ENCODE measurements around the gene KIF21A.

Gene KIF21A

DNA sequence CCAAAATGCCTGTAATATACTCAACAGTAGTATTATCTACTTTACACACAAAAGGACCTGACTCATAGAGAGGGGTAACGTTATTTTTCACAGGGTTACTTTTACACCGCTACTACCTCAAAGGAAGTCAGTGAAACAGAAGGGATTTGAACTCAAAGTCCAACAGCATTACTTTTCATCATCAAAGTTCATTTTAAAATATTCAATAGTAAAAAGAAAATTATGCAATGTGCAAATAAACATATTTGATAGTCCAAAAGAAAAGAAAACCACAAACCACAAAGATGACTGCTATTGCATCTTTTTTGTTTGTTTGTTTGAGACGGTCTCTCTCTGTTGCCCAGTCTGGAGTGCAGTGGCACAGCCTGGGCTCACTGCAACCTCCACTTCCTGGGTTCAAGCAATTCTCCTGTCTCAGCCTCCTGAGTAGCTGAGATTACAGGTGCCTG is 15.5 kb downstream of the KIF21A start:
- no peak overlapping the region for H2BK5ac ChIP-seq (ENCODE audit: low read length)
- no peaks in the 10 kb centered on the region for H3K27me3 ChIP-seq (ENCODE audit: insufficient read depth, low read length, poor library complexity)
- DNase-seq = no peak
- H2AK5ac ChIP-seq (ENCODE audit: low read length) = no peak overlapping the region
- no peak overlapping the region for H4K5ac ChIP-seq (ENCODE audit: low read length)
- no peak overlapping the region for H3K4ac ChIP-seq (ENCODE audit: low read depth, low read length)
- no peak overlapping the region for H2BK15ac ChIP-seq (replicated peaks; ENCODE audit: low read depth)
- H3K36me3 ChIP-seq (ENCODE audit: control insufficient read depth, insufficient read depth, low read length) = no peaks in the 10 kb centered on the region
- no peak overlapping the region for H3K27ac ChIP-seq (ENCODE audit: low read depth, low read length)
- no peak overlapping the region for H4K8ac ChIP-seq (ENCODE audit: low read depth, low read length)
- no peak overlapping the region for H3K4me3 ChIP-seq (ENCODE audit: low read length)
- no peak overlapping the region for H3K18ac ChIP-seq (ENCODE audit: low read length)
- no peaks in the 10 kb centered on the region for H3K4me1 ChIP-seq (ENCODE audit: control insufficient read depth, low read depth, low read length)
- no peak overlapping the region for H3K9ac ChIP-seq (ENCODE audit: low read length)
- no peak overlapping the region for H3K4me2 ChIP-seq (ENCODE audit: low read length)
- H3K79me1 ChIP-seq (ENCODE audit: low read length) = no peaks in the 10 kb centered on the region
- no peak overlapping the region for H2BK120ac ChIP-seq (ENCODE audit: low read depth, low read length)
- no peak overlapping the region for H3K56ac ChIP-seq (ENCODE audit: low read length)
- no peak overlapping the region for H3K23ac ChIP-seq (ENCODE audit: low read length)
- no CpG with 5 or more reads among the region's 3 CpGs for WGBS (ENCODE audit: extremely low coverage, insufficient coverage, low lambda C conversion rate)
- H3K79me2 ChIP-seq (ENCODE audit: control insufficient read depth, insufficient read depth, low read length) = no peaks in the 10 kb centered on the region

DNA sequence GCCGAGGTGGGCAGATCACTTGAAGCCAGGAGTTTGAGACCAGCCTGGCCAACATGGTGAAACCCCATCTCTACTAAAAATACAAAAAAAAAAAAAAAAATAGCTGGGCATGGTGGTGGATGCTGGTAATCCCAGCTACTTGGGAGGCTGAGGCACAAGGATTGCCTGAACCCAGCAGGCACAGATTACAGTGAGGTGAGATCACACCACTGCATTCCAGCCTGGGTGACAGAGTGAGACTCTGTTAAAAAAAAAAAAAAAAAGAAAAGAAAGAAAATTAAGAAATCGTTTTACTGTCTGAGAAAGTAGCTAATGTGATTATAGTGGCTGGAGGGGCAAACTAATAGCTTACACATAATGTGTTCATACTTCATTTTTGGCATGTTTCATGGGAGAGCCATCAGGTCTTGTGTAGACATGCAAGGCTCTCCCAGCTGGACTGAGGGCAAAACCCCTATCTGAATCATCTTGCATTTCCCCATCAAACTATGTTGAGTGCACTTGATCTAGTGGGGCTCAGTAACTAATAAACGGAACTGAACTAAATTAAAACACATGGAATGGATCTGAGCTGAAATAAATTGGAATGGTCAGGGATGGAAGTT is 16.2 kb downstream of the KIF21A start:
- peak; percentile 50 for DNase-seq
- H3K36me3 ChIP-seq (ENCODE audit: control insufficient read depth, insufficient read depth, low read length) = no peaks in the 10 kb centered on the region

DNA sequence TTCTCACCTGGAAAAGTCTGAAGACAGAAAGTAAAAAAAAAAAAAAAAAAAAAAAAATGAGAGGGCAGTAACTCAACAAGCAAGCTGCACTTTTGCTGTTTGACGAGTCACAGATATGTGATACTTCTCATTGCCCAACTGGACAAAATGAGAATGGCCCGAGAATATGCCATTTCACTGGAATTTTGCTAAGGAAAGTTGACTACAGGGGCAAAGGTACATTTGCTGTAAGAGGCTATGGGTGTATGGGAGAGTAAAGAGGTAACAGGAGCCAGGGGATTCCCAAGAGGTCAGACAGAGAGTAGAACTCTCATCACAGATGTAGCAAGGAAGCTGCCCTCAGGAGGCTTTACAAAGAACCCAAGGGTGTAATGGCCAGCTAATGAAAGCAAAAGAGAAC is 22.9 kb downstream of the KIF21A start:
- no peak overlapping the region for H3K27ac ChIP-seq (ENCODE audit: low read depth, low read length)
- no peak overlapping the region for H3K18ac ChIP-seq (ENCODE audit: low read length)
- no peak overlapping the region for H4K8ac ChIP-seq (ENCODE audit: low read depth, low read length)
- H3K9ac ChIP-seq (ENCODE audit: low read length) = no peak overlapping the region
- H3K4me1 ChIP-seq (ENCODE audit: control insufficient read depth, low read depth, low read length) = no peaks in the 10 kb centered on the region
- H2BK15ac ChIP-seq (replicated peaks; ENCODE audit: low read depth) = no peak overlapping the region
- no peaks in the 10 kb centered on the region for H3K79me2 ChIP-seq (ENCODE audit: control insufficient read depth, insufficient read depth, low read length)
- H4K5ac ChIP-seq (ENCODE audit: low read length) = no peak overlapping the region
- no peak overlapping the region for H3K4ac ChIP-seq (ENCODE audit: low read depth, low read length)
- no peak for DNase-seq
- H3K36me3 ChIP-seq (ENCODE audit: control insufficient read depth, insufficient read depth, low read length) = no peaks in the 10 kb centered on the region
- no peak overlapping the region for H3K56ac ChIP-seq (ENCODE audit: low read length)
- H3K23ac ChIP-seq (ENCODE audit: low read length) = no peak overlapping the region
- H2AK5ac ChIP-seq (ENCODE audit: low read length) = no peak overlapping the region
- H3K4me3 ChIP-seq (ENCODE audit: low read length) = no peak overlapping the region
- no CpG with 5 or more reads among the region's 2 CpGs for WGBS (ENCODE audit: extremely low coverage, insufficient coverage, low lambda C conversion rate)
- no peak overlapping the region for H2BK120ac ChIP-seq (ENCODE audit: low read depth, low read length)
- H3K27me3 ChIP-seq (ENCODE audit: insufficient read depth, low read length, poor library complexity) = no peaks in the 10 kb centered on the region
- H3K4me2 ChIP-seq (ENCODE audit: low read length) = no peak overlapping the region
- no peaks in the 10 kb centered on the region for H3K79me1 ChIP-seq (ENCODE audit: low read length)
- H2BK5ac ChIP-seq (ENCODE audit: low read length) = no peak overlapping the region

More for the DNA sequence above, 16.2 kb downstream of the KIF21A start:
- Histone ChIP-seq H4K5ac (ENCODE audit: low read length) (no peak overlapping the region), H3K4ac (ENCODE audit: low read depth, low read length) (no peak overlapping the region), H3K4me3 (ENCODE audit: low read length) (no peak overlapping the region), H2AK5ac (ENCODE audit: low read length) (no peak overlapping the region), H3K23ac (ENCODE audit: low read length) (no peak overlapping the region), H3K56ac (ENCODE audit: low read length) (no peak overlapping the region), H2BK15ac (replicated peaks; ENCODE audit: low read depth) (no peak overlapping the region), H3K4me1 (ENCODE audit: control insufficient read depth, low read depth, low read length) (no peaks in the 10 kb centered on the region), H3K4me2 (ENCODE audit: low read length) (no peak overlapping the region), H4K8ac (ENCODE audit: low read depth, low read length) (no peak overlapping the region), H2BK120ac (ENCODE audit: low read depth, low read length) (no peak overlapping the region), H3K79me1 (ENCODE audit: low read length) (no peaks in the 10 kb centered on the region), H3K27me3 (ENCODE audit: insufficient read depth, low read length, poor library complexity) (no peaks in the 10 kb centered on the region), H2BK5ac (ENCODE audit: low read length) (no peak overlapping the region), H3K27ac (ENCODE audit: low read depth, low read length) (no peak overlapping the region), H3K79me2 (ENCODE audit: control insufficient read depth, insufficient read depth, low read length) (no peaks in the 10 kb centered on the region), H3K9ac (ENCODE audit: low read length) (no peak overlapping the region), H3K18ac (ENCODE audit: low read length) (no peak overlapping the region)
- WGBS (ENCODE audit: extremely low coverage, insufficient coverage, low lambda C conversion rate) = no CpG with 5 or more reads among the region's 3 CpGs

DNA sequence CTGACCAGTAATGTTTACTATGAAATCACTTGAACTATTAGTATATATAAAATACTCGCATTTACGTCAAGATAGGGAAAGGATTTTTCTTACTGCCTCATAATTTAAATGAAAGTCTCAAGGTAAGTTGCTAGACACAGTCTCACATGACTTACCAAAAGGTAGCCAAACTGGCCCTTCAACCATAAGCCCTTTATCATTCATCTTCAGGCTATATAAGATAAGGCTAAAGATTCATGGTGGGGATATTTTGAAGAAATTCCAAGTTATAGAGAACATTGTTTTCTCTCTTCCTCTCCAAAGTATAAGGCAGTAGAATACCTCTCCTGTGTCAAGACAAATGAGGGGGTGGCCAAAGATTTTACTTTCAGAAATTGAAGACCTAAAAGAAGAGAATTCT is 23.4 kb downstream of the KIF21A start:
- no peak overlapping the region for H2BK15ac ChIP-seq (replicated peaks; ENCODE audit: low read depth)
- no peaks in the 10 kb centered on the region for H3K4me1 ChIP-seq (ENCODE audit: control insufficient read depth, low read depth, low read length)
- H3K18ac ChIP-seq (ENCODE audit: low read length) = no peak overlapping the region
- H3K36me3 ChIP-seq (ENCODE audit: control insufficient read depth, insufficient read depth, low read length) = no peaks in the 10 kb centered on the region
- no peak overlapping the region for H2AK5ac ChIP-seq (ENCODE audit: low read length)
- no peak overlapping the region for H2BK5ac ChIP-seq (ENCODE audit: low read length)
- H4K5ac ChIP-seq (ENCODE audit: low read length) = no peak overlapping the region
- H3K79me2 ChIP-seq (ENCODE audit: control insufficient read depth, insufficient read depth, low read length) = no peaks in the 10 kb centered on the region
- H3K27ac ChIP-seq (ENCODE audit: low read depth, low read length) = no peak overlapping the region
- no peak overlapping the region for H3K4me2 ChIP-seq (ENCODE audit: low read length)
- H3K27me3 ChIP-seq (ENCODE audit: insufficient read depth, low read length, poor library complexity) = no peaks in the 10 kb centered on the region
- no peak overlapping the region for H3K9ac ChIP-seq (ENCODE audit: low read length)
- DNase-seq = no peak
- no peak overlapping the region for H2BK120ac ChIP-seq (ENCODE audit: low read depth, low read length)
- H3K4ac ChIP-seq (ENCODE audit: low read depth, low read length) = no peak overlapping the region
- H3K4me3 ChIP-seq (ENCODE audit: low read length) = no peak overlapping the region
- no peak overlapping the region for H4K8ac ChIP-seq (ENCODE audit: low read depth, low read length)
- H3K79me1 ChIP-seq (ENCODE audit: low read length) = no peaks in the 10 kb centered on the region
- no peak overlapping the region for H3K56ac ChIP-seq (ENCODE audit: low read length)
- H3K23ac ChIP-seq (ENCODE audit: low read length) = no peak overlapping the region
- WGBS (ENCODE audit: extremely low coverage, insufficient coverage, low lambda C conversion rate) = no CpG with 5 or more reads among the region's 2 CpGs

DNA sequence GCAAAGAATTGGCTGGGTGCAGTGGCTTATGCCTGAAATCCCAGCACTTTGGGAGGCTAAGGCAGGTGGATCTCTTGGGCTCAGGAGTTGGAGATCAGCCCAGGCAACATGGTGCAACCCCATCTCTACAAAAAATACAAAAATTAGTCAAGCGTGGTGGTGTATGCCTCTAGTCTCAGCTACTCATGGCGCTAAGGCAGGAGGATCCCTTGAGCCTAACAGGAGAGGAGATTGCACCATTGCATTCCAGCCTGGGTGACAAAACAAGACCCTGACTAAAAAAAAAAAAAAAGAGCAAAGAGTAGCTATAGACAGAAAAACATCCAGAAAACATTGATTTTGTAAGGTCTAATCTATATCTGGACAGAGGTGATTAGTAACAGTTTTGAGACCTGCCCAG is 25.0 kb downstream of the KIF21A start:
- Histone ChIP-seq H3K4me3 (ENCODE audit: low read length) (no peak overlapping the region), H2BK5ac (ENCODE audit: low read length) (no peak overlapping the region), H4K5ac (ENCODE audit: low read length) (no peak overlapping the region), H3K4ac (ENCODE audit: low read depth, low read length) (no peak overlapping the region), H2BK120ac (ENCODE audit: low read depth, low read length) (no peak overlapping the region), H3K4me2 (ENCODE audit: low read length) (no peak overlapping the region), H3K27ac (ENCODE audit: low read depth, low read length) (no peak overlapping the region), H3K56ac (ENCODE audit: low read length) (no peak overlapping the region), H3K79me2 (ENCODE audit: control insufficient read depth, insufficient read depth, low read length) (no peaks in the 10 kb centered on the region), H2AK5ac (ENCODE audit: low read length) (no peak overlapping the region), H4K8ac (ENCODE audit: low read depth, low read length) (no peak overlapping the region), H3K23ac (ENCODE audit: low read length) (no peak overlapping the region), H3K9ac (ENCODE audit: low read length) (no peak overlapping the region), H2BK15ac (replicated peaks; ENCODE audit: low read depth) (no peak overlapping the region), H3K18ac (ENCODE audit: low read length) (no peak overlapping the region), H3K27me3 (ENCODE audit: insufficient read depth, low read length, poor library complexity) (no peaks in the 10 kb centered on the region), H3K4me1 (ENCODE audit: control insufficient read depth, low read depth, low read length) (no peaks in the 10 kb centered on the region), H3K79me1 (ENCODE audit: low read length) (no peaks in the 10 kb centered on the region), H3K36me3 (ENCODE audit: control insufficient read depth, insufficient read depth, low read length) (no peaks in the 10 kb centered on the region)
- WGBS (ENCODE audit: extremely low coverage, insufficient coverage, low lambda C conversion rate) = no CpG with 5 or more reads among the region's 2 CpGs
- DNase-seq = no peak
